Neural cell (in vitro differentiated cells): ENCODE results near the gene GRIA1. TPM values are rescaled to one million over a fixed set of nuclear protein-coding genes. Genes with fewer than 3 reads are reported as not detected.
A peak's percentile ranks its signal among the peaks of the same experiment; 100 is the strongest.

ENCODE experiments used
- H2AFZ ChIP-seq: fragments of 200-600, 300-800 bp; sonication (generic), shearing (Covaris generic); 2 replicates; pipeline ENCODE4 v1.6.0; 2014; ENCODE audit warnings: low read depth, mild to moderate bottlenecking, antibody characterized with exemption, low read length, moderate library complexity
- H3F3A ChIP-seq: fragments of 200-600 bp; shearing (Covaris generic); 2 replicates; pipeline ENCODE4 v1.6.1; 2016; ENCODE audit warnings: mild to moderate bottlenecking, moderate library complexity, mixed read lengths, antibody characterized with exemption, low read length; ENCODE audit not compliant: insufficient read depth, poor library complexity, severe bottlenecking
- H3K27ac ChIP-seq: fragments of 200-600, 300-800 bp; sonication (generic), shearing (Covaris generic); 2 replicates; pipeline ENCODE4 v1.5.1; 2014; ENCODE audit warnings: mild to moderate bottlenecking, low read length, moderate library complexity
- H3K27me3 ChIP-seq: fragments of 300-800, 200-600 bp; sonication (generic), shearing (Covaris generic); 2 replicates; pipeline ENCODE4 v1.6.0; 2014; ENCODE audit warnings: mild to moderate bottlenecking, low read depth, low read length, moderate library complexity; ENCODE audit not compliant: insufficient read depth
- H3K36me3 ChIP-seq: fragments of 300-800, 200-600 bp; sonication (generic), shearing (Covaris generic); 2 replicates; pipeline ENCODE4 v1.5.1; 2014; ENCODE audit warnings: mild to moderate bottlenecking, antibody characterized with exemption, low read length, moderate library complexity; ENCODE audit not compliant: insufficient read depth
- H3K4me2 ChIP-seq: fragments of 300-800, 200-600 bp; sonication (generic), shearing (Covaris generic); 2 replicates; pipeline ENCODE4 v1.6.0; 2014; ENCODE audit warnings: mild to moderate bottlenecking, low read length
- H3K4me3 ChIP-seq: fragments of 300-800, 200-600 bp; sonication (generic), shearing (Covaris generic); 2 replicates; pipeline ENCODE4 v1.5.1; 2014; ENCODE audit warnings: mild to moderate bottlenecking, low read length, moderate library complexity
- H3K79me2 ChIP-seq: fragments of 200-600 bp; shearing (Covaris generic); replicated peaks from 2 replicates; pipeline ENCODE4 v1.6.0; 2014; ENCODE audit warnings: mild to moderate bottlenecking, low read length, moderate library complexity; ENCODE audit not compliant: insufficient read depth
- H3K9ac ChIP-seq: fragments of 300-800, 200-600 bp; sonication (generic), shearing (Covaris generic); 2 replicates; pipeline ENCODE4 v1.6.1; 2016; ENCODE audit warnings: mild to moderate bottlenecking, low read length, mixed read lengths
- H3K9me2 ChIP-seq: fragments of 200-600 bp; shearing (Covaris generic); 2 replicates; pipeline ENCODE4 v1.6.1; 2016; ENCODE audit warnings: mild to moderate bottlenecking, low read length, mixed read lengths; ENCODE audit not compliant: insufficient read depth
- H3K9me3 ChIP-seq: fragments of 200-600, 300-800 bp; sonication (generic), shearing (Covaris generic); 2 replicates; pipeline ENCODE4 v1.6.1; 2016; ENCODE audit warnings: mild to moderate bottlenecking, mixed run types, low read length, moderate library complexity, mixed read lengths
- H4K20me1 ChIP-seq: fragments of 200-600 bp; shearing (Covaris generic); 2 replicates; pipeline ENCODE4 v1.6.1; 2016; ENCODE audit warnings: mild to moderate bottlenecking, mixed run types; ENCODE audit not compliant: insufficient read depth
- EP300 ChIP-seq: fragments of 450-650 bp; conservative IDR thresholded peaks from 2 replicates; pipeline ENCODE4 v1.6.1; 2014; ENCODE audit warnings: antibody characterized with exemption, mild to moderate bottlenecking, moderate library complexity; ENCODE audit not compliant: poor library complexity, severe bottlenecking
- EZH2 ChIP-seq: fragments of 200-600, 300-800 bp; shearing (Covaris generic), sonication (generic); IDR thresholded peaks from 2 replicates; pipeline ENCODE4 v1.6.1; 2014; ENCODE audit warnings: antibody characterized with exemption, low read length, borderline replicate concordance, mild to moderate bottlenecking; ENCODE audit not compliant: insufficient read depth, poor library complexity, severe bottlenecking
- MXI1 ChIP-seq: fragments of 450-650 bp; conservative IDR thresholded peaks from 2 replicates; pipeline ENCODE4 v1.6.1; 2014; ENCODE audit warnings: antibody characterized with exemption, mild to moderate bottlenecking; ENCODE audit not compliant: poor library complexity, severe bottlenecking
- POLR2AphosphoS5 ChIP-seq: IDR thresholded peaks from 2 replicates; pipeline ENCODE4 v1.6.1; 2012
- RAD21 ChIP-seq: fragments of 450-650 bp; conservative IDR thresholded peaks from 2 replicates; pipeline ENCODE4 v1.6.1; 2014; ENCODE audit warnings: antibody characterized with exemption, mild to moderate bottlenecking, moderate library complexity
- REST ChIP-seq: IDR thresholded peaks from 2 replicates; pipeline ENCODE4 v1.6.1; 2012; ENCODE audit warnings: borderline replicate concordance
- SMC3 ChIP-seq: fragments of 450-650 bp; conservative IDR thresholded peaks from 2 replicates; pipeline ENCODE4 v1.6.1; 2014; ENCODE audit warnings: antibody characterized with exemption, mild to moderate bottlenecking, moderate library complexity; ENCODE audit not compliant: poor library complexity
- TAF1 ChIP-seq: IDR thresholded peaks from 2 replicates; pipeline ENCODE4 v1.6.1; 2012; ENCODE audit warnings: low read depth
- polyA plus RNA-seq: library from polyadenylated mRNA; depleted of rRNA; stranded (reverse); fragments of >200 nt; gene quantifications from 2 replicates; pipeline ENCODE4 v1.2.3, GENCODE V29; 2014
- TF ChIP-seq, protein P1 (sequence below): fragments of 450-650 bp; IDR thresholded peaks from 2 replicates; pipeline ENCODE4 v1.5.1; 2014; ENCODE audit warnings: antibody characterized with exemption, mild to moderate bottlenecking, moderate library complexity; ENCODE audit not compliant: poor library complexity, severe bottlenecking

GRIA1 gene
- polyA plus RNA-seq, 1 donor from 2014 or later, result 59.6 TPM

GRCh38 chr5:153636670-153637451 is 146.4 kb downstream of the GRIA1 start:
- Histone ChIP-seq H4K20me1 (no peaks in the 10 kb centered on the region), H3K9ac (no peak overlapping the region), H3K9me2 (no peaks in the 10 kb centered on the region), H3K4me3 (no peak overlapping the region), H3K9me3 (no peaks in the 10 kb centered on the region), H3K36me3 (no peaks in the 10 kb centered on the region), H3F3A (no peaks in the 10 kb centered on the region), H2AFZ (no peak overlapping the region), H3K4me2 (no peak overlapping the region), H3K27ac (no peak overlapping the region), H3K27me3 (no peaks in the 10 kb centered on the region), H3K79me2 (no peaks in the 10 kb centered on the region)
- no peak for TF ChIP-seq EZH2
- TF ChIP-seq REST, result no peak
- TF ChIP-seq TAF1, result no peak
- no peak for TF ChIP-seq EP300
- TF ChIP-seq, protein P1, sequence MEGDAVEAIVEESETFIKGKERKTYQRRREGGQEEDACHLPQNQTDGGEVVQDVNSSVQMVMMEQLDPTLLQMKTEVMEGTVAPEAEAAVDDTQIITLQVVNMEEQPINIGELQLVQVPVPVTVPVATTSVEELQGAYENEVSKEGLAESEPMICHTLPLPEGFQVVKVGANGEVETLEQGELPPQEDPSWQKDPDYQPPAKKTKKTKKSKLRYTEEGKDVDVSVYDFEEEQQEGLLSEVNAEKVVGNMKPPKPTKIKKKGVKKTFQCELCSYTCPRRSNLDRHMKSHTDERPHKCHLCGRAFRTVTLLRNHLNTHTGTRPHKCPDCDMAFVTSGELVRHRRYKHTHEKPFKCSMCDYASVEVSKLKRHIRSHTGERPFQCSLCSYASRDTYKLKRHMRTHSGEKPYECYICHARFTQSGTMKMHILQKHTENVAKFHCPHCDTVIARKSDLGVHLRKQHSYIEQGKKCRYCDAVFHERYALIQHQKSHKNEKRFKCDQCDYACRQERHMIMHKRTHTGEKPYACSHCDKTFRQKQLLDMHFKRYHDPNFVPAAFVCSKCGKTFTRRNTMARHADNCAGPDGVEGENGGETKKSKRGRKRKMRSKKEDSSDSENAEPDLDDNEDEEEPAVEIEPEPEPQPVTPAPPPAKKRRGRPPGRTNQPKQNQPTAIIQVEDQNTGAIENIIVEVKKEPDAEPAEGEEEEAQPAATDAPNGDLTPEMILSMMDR, result no peak
- no peak for TF ChIP-seq POLR2AphosphoS5
- no peak for TF ChIP-seq SMC3
- TF ChIP-seq RAD21, result no peak
- no peak for TF ChIP-seq MXI1

DNA sequence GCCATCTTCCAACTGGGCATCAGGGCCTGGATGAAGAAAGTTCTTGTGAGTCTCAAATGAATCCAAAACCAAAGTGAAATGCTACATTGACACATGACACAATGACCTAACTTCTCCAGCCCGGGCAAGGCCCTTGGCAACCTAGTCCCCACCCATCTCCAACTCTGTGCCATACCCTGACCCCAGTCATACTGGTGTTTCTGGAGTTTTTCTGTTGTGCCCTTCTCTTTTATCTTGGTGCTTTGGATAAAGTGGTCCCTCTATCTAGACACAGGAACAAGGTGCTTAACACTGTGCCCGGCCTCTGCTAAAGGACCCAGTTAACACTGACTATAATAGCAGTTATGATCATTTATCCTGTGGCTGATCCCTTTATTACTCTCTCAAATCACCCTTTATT is 149.8 kb downstream of the GRIA1 start:
- H2AFZ ChIP-seq, result no peak overlapping the region
- no peaks in the 10 kb centered on the region for H3K79me2 ChIP-seq
- H3K9me2 ChIP-seq, result no peaks in the 10 kb centered on the region
- H4K20me1 ChIP-seq, result no peaks in the 10 kb centered on the region
- H3K4me3 ChIP-seq, result no peak overlapping the region
- no peaks in the 10 kb centered on the region for H3K9me3 ChIP-seq
- peak overlapping the region; percentile 53 for H3K27ac ChIP-seq
- H3F3A ChIP-seq, result no peaks in the 10 kb centered on the region
- no peaks in the 10 kb centered on the region for H3K36me3 ChIP-seq
- no peaks in the 10 kb centered on the region for H3K27me3 ChIP-seq
- no peak overlapping the region for H3K4me2 ChIP-seq
- H3K9ac ChIP-seq, result no peak overlapping the region
- TF ChIP-seq SMC3 (no peak), RAD21 (no peak), EP300 (no peak), EZH2 (no peak), MXI1 (no peak), REST (no peak), TAF1 (no peak), POLR2AphosphoS5 (no peak)
- TF ChIP-seq, protein P1, result no peak
